ENCODE data around the gene COBL.

The COBL gene

GRCh38 chr7:51273360-51273759 lies 43.2 kb downstream of the COBL start:
- DNase-seq = no peak

- no peak for DNase-seq
Measured at GRCh38 chr7:51270965-51271364, 45.6 kb downstream of the COBL start.

- no peak for DNase-seq
Measured at GRCh38 chr7:51269911-51270310, 46.7 kb downstream of the COBL start.

GRCh38 chr7:51269321-51269720 lies 47.3 kb downstream of the COBL start:
- no peak for DNase-seq

GRCh38 chr7:51268859-51269258 lies 47.8 kb downstream of the COBL start:
- DNase-seq = no peak

- DNase-seq = no peak
Measured at GRCh38 chr7:51267169-51267568, 49.4 kb downstream of the COBL start.

GRCh38 chr7:51265066-51265907 lies 51.3 kb downstream of the COBL start:
- no peak for DNase-seq

- no peak for DNase-seq
Measured at GRCh38 chr7:51263631-51264484, 52.8 kb downstream of the COBL start.

- no peak for DNase-seq
Measured at GRCh38 chr7:51262796-51263531, 53.6 kb downstream of the COBL start.

- no peak for DNase-seq
Measured at GRCh38 chr7:51261950-51262795, 54.4 kb downstream of the COBL start.

- no peak for DNase-seq
Measured at GRCh38 chr7:51261117-51261835, 55.3 kb downstream of the COBL start.

- DNase-seq = no peak
Measured at GRCh38 chr7:51260516-51260915, 56.1 kb downstream of the COBL start.

GRCh38 chr7:51259766-51260165 lies 56.8 kb downstream of the COBL start:
- no peak for DNase-seq

GRCh38 chr7:51256916-51257315 lies 59.7 kb downstream of the COBL start:
- DNase-seq = no peak

- DNase-seq = no peak
Measured at GRCh38 chr7:51256209-51256781, 60.3 kb downstream of the COBL start.

GRCh38 chr7:51255536-51256208 lies 60.9 kb downstream of the COBL start:
- no peak for DNase-seq

- DNase-seq = no peak
Measured at GRCh38 chr7:51255036-51255435, 61.6 kb downstream of the COBL start.

GRCh38 chr7:51253157-51253556 lies 63.5 kb downstream of the COBL start:
- no peak for DNase-seq

- DNase-seq = no peak
Measured at GRCh38 chr7:51251290-51251689, 65.3 kb downstream of the COBL start.

- DNase-seq = no peak
Measured at GRCh38 chr7:51250512-51250911, 66.1 kb downstream of the COBL start.

GRCh38 chr7:51249991-51250390 lies 66.6 kb downstream of the COBL start:
- no peak for DNase-seq

Data from effector CD4-positive, alpha-beta T cell (primary cell).